LHCN-M2 (cell line): ENCODE data around the gene RNF169. TPM values are rescaled to one million over a fixed set of nuclear protein-coding genes. Genes with fewer than 3 reads are reported as not detected.
A peak's percentile ranks its signal among the peaks of the same experiment; 100 is the strongest.

ENCODE experiments used
- DNase-seq: peaks from one replicate; pipeline ENCODE4 v3.0.0-alpha.2; 2012; ENCODE audit warnings: low read depth
- total RNA-seq: library from RNA; depleted of rRNA; stranded (reverse); fragments of >200 nt; gene quantifications from 2 replicates; pipeline ENCODE4 v1.2.3, GENCODE V29; 2014

RNF169 gene
- total RNA-seq, 1 experiment from 2014 or later, result 14.9 TPM

DNA sequence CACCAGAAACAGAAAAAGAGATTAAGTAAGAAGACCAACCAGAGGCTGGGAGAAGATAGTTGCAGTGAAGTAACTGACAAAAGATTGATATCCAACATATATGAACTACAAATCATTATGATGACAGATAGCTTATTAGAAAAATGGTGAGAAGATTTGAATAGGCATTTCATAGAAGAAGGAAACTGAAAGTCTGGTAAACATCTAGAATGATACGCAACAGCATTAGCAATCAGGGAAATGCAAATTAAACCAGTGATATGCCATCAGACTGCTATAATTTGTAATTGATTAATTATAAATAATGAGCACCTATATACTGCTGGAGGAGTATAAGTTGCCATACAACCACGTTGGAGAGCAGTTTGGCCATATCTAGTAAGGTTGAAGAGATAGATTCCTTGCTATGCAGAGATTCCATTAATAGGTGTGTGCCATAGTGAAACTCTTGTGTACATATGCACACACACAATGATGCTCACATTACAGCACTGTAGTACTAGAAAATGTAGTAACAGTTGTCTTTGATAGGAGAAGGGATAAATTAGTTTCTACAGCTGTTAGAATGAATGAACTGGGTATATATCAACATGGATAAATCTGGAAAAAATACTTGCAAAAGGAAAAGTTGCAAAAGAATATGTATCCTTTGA, 20.5 kb downstream of the RNF169 start:
- no peak for DNase-seq

- DNase-seq, result no peak
Observed at GRCh38 chr11:74770456-74770855, 21.8 kb downstream of the RNF169 start.

GRCh38 chr11:74771139-74771538, 22.5 kb downstream of the RNF169 start:
- no peak for DNase-seq

DNA sequence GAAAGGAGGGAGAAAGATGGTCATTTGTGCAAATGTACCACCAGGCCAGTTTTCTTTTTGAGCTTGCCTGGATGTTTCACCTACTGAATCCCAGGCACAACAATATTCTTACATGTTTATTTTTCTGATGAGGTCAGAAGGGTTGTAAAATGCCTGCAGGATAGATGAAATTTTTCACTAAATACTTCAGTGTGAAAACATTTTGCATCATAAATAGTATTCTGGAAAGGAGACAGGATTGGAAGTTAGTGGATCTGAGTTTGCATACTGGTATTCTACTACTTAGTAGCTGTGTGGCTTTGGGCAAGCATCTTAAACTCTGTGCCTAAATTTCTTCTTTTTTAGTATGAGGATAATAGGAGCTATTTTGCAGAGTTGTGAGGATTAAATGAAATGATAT, 24.8 kb downstream of the RNF169 start:
- no peak for DNase-seq

- DNase-seq, result no peak
Observed at GRCh38 chr11:74775762-74776161, 27.1 kb downstream of the RNF169 start.

- no peak for DNase-seq
Observed at GRCh38 chr11:74776546-74776945, 27.9 kb downstream of the RNF169 start.

GRCh38 chr11:74777038-74777437, 28.4 kb downstream of the RNF169 start:
- DNase-seq, result no peak

DNA sequence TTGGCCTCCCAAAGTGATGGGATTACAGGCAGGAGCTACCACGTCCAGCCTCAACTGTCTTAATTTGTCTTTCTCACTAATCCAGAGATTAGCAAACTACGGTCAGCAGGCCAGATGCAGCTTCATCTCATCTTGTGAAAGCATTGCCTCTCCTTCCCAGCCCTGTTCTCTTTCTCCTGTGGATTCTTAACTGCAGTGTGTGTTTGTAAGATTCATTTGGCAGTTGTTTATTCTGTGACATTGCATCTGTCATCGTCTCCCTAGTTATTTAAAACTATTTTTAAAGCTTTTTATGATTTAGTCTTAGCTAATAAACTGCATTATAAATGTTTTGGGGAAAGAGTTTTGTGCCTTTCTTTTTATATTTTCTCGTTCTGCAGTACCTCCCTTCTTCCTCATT, 29.2 kb downstream of the RNF169 start:
- no peak for DNase-seq

- DNase-seq, result no peak
Observed at GRCh38 chr11:74778581-74778980, 29.9 kb downstream of the RNF169 start.

DNA sequence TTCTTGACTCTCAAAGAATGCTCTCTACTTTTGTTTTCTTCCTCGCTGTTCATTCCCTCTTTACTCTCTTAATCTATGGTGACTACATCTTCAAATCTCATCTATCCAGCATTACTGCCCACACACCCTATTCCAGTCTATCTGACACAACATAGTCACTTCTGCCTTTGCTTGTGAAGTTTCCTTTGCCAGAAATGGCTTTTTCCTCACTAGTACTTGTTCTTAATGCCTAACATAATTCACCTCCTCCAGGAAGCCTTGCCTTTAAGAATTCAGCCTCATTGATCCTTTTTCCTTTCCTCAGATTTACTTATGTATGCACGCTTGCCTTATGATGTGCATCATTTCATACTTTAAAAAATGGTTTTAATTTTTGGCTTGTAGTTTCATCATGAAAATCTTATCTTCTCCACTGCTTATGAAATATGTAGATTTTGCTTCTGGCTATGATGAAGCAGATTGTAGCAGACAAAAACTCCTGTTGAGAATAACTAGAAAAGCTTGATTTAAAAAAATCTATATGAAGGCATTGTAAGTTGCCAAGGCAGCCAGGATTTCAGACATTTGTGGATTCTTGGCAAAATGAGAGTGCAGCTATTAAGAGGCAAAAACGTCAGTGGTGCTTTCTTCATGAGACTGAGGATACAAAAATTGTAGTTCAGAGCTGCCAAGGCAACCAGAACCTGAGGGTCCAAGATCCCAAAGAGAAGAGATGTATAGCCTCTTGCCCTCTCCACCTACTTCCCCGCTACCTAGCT, 31.8 kb downstream of the RNF169 start:
- no peak for DNase-seq

GRCh38 chr11:74783241-74783871, 34.7 kb downstream of the RNF169 start:
- peak; percentile 65 for DNase-seq

DNA sequence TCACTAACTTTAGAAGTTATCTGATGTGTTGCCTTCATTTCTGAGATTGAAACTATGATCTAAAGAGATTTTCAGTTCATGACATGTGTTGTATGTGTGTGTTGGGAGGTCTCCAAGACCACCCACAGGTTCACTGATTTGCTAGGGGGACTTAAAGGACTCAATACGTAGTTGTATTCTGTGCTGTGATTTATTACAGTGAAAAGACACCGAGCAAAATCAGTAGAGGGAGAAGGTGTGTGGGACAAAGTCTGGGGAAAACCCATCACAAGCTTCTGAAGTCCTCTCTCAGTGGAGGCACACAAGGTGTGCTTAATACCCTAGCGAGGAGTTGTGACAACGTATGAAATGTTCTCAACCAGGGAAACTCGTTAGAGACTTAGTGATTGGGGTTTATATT, 35.6 kb downstream of the RNF169 start:
- no peak for DNase-seq

DNA sequence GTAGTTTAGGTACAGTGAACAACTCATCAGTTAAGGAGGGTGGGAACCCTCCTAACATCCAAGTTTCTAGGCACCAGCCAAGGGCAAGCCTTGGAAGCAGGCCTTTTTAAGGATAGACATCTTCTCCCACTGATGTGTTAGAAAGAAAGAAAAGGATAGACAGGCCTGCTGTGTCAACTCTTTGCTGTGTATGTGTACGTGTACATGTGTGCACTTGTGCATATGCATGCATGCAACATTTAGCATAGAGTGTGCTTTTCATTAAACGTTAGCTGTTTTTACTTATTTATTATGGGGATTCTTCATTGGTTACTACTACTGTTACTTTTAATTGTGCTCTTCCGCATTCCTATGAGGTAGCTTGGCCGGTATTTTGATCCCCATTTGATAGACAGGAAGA, 36.1 kb downstream of the RNF169 start:
- DNase-seq, result no peak

GRCh38 chr11:74786574-74786973, 37.9 kb downstream of the RNF169 start:
- no peak for DNase-seq

GRCh38 chr11:74791333-74792100, 42.9 kb downstream of the RNF169 start:
- no peak for DNase-seq

DNA sequence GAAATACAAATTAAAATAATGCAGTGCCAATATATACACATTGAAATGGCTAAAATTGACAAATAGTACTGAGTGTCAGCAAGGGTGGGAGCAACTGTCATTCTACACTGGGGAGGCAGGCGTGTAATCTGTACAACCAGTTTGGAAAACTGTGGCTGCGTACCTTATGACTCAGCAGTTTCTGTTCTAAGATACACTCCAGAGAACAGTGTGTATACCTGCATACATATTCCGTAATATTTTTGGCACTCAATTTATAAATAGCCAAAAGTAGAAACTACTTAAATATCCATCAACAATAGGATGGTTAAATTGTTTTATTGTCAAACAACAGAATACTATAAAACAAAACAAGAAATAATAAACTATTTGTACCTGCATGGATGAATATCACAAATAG, 57.6 kb downstream of the RNF169 start:
- no peak for DNase-seq

DNA sequence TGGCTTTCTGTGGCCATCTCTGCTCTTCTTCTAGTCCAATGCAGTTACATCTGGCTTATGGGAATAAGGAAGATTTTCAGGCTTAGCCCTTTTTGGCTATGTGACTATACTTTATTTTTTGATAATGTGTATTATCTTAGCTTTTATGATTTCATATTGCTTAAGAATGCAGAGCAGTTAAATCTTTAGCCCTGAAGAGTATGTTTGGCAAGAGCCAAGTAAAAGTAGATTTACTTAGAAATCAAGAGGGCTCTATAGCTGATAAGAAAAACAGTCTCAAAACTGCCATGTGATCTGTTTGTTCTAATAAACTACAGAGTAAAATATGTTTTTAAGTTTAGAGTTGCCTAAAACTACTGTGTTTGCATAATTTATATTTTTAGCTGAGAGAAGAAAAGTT, 61.2 kb downstream of the RNF169 start:
- DNase-seq, result no peak

- DNase-seq, result no peak
Observed at GRCh38 chr11:74815966-74816365, 67.3 kb downstream of the RNF169 start.

DNA sequence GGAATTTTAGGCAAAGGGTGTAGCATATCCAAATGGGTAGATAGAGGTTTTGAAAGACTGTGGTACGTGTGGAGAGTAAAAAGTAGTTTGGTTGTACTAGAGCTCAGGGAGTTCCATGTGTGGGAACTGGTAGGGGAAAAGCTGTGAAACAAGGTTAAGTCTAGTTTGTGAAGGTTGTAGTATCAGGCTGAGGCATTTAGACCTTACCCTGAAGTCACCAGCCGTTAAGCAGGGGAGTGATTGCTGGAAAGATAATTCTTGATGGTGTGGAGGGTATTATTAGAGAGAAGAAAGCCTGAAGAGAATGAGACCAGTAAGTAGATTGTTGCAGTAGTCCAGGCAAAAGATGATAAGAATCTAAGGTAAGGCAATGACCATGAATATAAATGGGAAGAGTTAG, 68.0 kb downstream of the RNF169 start:
- DNase-seq, result no peak

GRCh38 chr11:74818283-74818946, 69.8 kb downstream of the RNF169 start:
- DNase-seq, result no peak

DNA sequence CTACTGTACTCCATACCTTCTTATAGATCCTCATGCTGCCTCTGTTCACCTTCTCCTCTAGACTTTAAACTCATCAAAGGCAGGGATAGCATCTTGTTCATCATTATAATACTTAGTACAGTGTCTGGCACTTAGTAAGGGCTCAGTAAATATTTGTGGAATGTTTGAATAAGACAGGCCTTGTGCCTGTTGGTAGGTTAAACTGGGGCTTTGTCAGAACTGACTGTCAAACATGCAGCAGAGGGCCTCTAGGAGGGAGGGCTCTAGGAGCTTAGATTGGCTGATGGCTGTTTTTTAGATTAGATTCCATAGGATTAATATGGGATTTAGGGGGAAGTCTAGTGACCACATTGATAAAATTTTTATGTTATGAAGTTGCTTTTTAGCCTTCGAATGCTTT, 70.8 kb downstream of the RNF169 start:
- DNase-seq, result no peak

DNA sequence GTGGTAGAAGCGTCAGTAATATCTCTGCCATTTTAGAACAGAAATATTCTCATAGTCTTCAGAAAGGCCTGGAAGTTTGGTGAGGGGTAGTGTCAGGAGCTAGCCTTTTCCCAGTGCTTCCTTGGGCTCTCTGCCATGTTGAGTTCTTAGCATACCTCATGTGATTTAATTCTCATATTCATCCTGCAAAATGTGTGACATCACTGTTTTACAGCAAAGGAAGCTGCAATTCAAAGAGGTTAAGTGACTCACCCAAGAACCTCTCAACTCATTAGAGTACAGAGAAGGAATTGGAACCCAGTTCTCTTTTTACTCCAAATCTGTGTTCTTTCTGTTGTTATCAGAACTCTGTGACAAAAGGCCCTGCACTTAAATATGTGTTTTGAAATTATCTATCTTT, 72.1 kb downstream of the RNF169 start:
- DNase-seq, result peak; percentile 80
